HG02571 (cell line): Measurements from ENCODE around the gene PARVB.

Experiments used
- ATAC-seq: cut with Tn5 transposase; IDR thresholded peaks from one replicate; pipeline ENCODE4 v1.9.1; 2021; ENCODE audit warnings: mild to moderate bottlenecking, moderate library complexity; ENCODE audit not compliant: unreplicated experiment

The PARVB gene

DNA sequence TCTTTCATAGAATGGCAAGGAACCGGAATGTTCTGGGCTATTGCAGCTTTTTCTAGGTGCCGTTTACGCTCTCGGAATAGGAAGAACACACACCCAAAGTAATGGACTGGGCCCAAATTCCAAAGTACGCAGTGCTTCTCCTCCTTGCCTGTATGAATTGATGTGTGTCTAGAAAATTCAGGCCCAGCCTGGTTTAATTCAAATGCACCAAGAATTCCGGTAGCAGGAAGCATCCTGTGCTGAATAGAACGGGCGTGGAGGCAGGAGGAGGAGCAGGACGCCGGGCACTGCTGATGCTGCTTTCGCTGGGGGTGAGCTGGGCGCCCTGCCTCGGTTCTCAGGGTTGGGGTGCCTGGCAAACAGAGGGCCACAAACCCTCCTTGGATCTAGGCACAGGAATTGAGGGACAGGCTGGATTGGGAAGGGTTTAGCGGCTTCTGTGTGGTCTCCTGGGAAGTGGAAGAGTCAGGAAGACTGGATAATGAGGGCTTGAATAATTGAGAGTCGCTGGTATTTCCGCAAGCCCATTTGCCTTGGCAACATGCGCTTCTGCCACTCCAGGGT is 2.0 kb downstream of the PARVB start:
- no peak for ATAC-seq

- peak; percentile 40 for ATAC-seq
Measured at GRCh38 chr22:44026630-44027511, 2.8 kb downstream of the PARVB start.

- no peak for ATAC-seq
Measured at GRCh38 chr22:44028091-44028490, 4.0 kb downstream of the PARVB start.

DNA sequence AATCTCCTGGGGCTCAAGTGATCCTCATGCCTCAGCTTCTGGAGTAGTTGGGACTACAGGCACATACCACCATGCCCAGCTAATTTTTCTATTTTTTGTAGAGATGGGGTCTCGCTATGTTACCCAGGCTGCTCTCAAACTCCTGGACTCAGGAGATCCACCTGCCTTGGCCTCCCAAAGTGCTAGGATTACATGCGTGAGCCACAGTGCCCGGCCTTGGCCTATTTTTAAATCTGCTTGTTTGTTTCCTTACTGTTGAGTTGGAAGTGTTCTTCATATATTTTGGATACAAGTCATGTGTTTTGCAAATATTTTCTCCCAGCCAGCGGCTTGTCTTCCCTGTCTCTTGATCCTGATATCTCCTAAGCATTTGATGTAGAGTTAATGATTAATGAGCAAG is 5.0 kb downstream of the PARVB start:
- no peak for ATAC-seq

DNA sequence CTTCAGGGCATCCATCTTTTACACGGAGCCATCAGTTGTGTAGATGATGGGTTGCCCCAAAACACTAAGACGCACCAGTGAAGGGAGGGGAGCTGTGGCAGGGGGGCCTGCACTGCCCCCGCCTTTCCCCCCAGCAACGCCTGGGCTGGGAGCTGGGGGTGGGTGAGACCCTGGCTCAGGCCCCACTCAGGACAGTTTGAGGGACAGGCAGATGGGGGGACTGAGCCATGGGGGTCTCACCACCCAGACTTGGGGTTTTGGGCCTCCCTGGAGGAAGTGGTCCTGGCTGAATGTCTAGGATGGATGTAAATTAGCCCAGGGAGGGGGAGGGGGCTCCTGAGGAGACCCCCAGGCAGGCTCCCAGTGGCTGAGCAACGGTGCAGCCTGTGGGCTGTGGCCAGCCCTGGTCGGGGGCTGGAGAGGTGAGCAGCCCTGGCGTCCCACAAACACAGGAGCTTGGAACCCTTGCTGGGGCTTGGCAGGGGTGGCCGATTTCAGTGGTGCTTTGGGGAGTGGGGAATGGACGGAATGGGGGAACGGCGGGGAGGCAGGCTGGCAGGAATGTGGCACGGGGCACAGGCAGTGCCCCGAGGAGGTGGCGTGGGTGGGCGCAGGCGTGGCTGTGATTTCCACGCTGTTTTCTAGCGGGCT is 6.1 kb downstream of the PARVB start:
- ATAC-seq, result no peak

GRCh38 chr22:44030702-44031082 is 6.6 kb downstream of the PARVB start:
- no peak for ATAC-seq

- no peak for ATAC-seq
Measured at GRCh38 chr22:44031158-44031952, 7.3 kb downstream of the PARVB start.

DNA sequence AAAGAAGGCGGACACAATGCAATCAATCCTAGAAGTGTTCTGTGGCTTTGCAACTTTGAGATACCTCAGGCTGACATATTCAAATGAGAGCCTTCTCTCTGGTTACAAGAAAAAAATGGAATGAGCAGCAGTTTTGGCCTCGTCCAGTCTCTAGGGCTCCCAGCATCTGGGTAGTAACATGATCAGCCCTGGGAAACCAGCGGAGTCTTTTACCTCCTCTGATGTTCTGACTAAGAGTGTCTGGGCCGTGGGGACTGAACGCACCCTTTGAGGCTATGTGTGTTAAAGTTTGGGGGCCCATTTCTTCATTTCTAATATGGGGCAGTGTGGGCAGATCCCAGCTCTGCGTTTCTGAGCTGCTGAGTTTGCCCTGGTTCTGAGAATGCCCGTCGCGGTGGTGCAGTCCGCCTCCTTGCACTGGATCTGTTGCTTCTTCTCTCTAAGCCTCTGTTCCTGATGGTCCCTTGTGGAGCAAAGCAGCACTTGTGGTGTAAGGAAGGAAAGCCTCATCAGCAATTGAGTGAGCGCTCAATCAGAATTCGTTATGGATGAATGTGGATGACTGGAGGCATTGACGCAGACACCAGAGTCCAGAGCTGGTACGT is 8.1 kb downstream of the PARVB start:
- ATAC-seq, result no peak

DNA sequence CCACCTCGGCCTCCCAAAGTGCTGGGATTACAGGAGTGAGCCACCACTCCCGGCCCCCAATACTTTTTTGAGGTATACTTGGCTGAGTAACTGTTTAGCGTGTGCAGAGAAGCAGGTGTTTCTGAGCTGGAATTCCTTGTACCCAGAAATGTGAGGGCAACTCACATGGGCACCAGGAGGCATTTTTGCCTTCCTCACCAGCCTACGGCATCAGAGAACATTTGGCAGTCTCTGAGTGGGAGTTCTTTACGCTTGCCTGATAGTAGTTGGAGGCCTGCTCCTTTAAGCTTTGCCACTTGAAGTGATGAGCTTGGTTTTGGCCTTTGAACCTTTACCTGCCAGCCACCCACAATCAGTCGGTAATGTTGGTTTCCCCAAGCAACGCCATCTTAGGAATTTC is 9.2 kb downstream of the PARVB start:
- no peak for ATAC-seq

GRCh38 chr22:44033694-44034093 is 9.6 kb downstream of the PARVB start:
- ATAC-seq, result no peak

GRCh38 chr22:44037519-44038375 is 13.6 kb downstream of the PARVB start:
- no peak for ATAC-seq

- no peak for ATAC-seq
Measured at GRCh38 chr22:44039566-44040171, 15.6 kb downstream of the PARVB start.

DNA sequence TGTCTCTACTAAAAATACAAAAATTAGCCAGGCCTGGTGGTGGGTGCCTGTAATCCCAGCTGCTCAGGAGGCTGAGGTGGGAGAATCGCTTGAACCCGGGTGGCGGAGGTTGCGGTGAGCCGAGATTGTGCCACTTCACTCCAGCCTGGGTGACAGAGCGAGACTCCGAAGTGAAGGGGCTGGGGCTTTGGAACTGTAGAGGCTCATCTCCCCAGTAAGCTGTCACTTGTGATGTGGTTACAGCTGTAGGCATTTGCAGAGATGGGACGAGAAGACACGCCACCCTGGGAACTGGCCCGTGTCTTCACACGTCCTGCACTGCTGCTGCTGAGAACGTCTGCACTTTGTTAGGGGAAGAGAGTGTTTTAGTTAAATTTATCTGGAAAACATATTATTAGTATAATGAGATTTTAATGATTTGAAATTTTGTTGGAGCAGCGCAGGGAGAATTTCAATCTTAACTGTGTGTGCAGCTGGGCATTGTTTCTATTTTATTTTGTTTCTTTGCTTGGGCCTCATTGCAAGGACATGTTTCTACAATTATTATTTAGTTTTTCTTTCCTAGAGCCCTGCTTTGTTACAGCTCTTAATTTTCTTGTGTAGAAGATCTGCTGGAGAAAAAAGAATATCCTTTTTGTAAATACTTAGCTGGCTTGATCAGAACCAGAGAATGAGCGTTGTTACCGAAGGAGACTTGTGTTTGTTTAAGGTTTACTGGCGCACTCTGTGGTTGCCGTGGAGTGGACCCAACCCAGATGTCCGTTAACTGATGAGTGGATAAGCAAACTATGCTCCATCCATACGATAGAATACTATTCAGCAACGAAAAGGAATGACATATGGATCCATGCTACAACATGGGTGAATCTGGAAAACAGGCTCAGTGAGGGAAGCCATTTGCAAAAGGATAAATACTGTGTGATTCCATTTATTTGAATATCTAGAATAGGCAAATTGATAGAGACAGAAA is 18.4 kb downstream of the PARVB start:
- ATAC-seq, result no peak

DNA sequence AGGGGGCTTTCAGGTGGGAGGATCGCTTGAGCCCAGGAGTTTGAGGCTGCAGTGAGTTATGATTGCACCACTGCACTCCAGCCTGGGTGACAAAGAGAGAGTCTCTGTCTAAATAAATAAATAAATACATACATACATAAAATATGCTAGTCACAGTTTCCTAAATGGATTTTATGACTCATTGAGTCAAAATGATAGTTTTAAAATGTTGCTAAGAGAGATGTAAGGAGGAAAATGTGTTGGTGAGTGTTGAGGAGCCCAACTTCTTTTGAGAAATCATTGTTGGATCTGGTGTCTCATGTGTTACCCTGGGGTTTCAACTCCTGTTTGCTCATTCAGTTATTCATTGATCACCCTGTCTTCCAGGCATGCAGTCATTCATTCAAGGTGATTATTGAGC is 21.0 kb downstream of the PARVB start:
- no peak for ATAC-seq

DNA sequence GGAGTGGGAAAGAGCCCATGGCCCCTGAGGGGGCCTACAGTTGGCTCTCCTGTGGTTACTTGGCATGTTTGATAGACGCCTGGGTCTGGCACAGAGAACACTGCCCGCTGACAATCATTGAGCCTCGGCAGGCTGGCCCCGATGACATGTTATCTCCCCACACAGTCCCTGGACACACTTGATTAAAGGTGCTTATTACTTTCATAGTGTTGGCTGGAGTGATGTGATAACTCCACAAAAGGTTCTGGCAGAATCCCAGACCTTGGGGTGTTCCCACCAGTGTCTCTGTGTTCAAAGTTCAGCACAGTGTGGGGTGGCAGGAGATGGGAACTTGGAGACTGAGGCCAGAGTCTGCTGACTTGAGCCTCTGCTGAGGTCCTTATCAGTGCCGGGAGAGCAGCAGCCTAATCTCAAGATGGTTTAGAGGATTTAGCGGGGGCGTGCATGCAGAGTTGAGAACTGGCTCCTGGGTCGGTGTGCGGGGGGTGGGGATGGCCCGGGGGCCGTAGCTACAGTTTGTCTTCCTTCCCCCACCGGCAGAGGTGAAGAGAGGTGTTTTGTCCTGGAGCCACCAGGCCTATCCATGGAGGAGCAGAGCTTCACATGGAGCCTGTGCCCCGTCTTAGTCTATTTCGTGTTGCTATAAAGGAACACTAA is 22.5 kb downstream of the PARVB start:
- ATAC-seq, result no peak

DNA sequence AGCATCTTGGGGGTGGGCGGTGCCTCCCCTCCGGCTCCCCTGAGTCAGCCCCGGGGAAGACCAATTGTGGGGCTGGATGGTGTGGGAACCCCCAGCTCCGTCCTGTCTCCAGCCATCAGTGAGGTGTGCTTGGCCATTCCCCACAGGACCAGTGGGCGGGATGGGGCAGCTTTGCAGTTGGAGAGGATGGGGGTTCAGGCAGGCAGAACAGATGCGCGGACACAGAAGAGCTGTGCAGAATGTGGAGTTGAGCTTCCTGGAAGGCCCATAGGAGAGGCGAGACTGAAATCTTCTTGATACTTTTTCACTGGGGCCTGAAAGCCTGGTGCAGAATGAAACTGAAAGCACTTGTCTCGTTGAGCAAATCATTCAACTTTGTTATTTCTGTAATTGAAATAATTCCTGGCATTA is 23.8 kb downstream of the PARVB start:
- ATAC-seq, result no peak

- ATAC-seq, result no peak
Measured at GRCh38 chr22:44049486-44050231, 25.6 kb downstream of the PARVB start.
